ENCODE results near the gene POU1F1.

DNA sequence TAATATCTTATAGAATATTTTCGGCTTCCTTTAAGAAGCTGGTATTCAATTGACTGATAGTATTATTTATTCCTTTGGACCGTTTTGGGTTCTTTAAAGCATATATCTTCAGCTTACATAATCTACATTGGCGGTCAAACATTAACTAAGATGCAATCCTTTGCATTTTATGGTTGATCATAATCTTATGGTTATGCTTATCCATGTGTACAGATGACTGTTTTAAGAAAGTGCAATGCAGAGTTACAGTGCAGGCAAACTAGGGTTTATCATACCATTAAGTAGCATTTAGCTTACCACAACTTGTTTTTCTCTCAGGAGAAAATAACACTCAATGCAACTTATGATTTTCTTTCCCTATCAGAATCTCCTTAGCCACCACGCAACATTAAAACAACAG is 41.4 kb upstream of the POU1F1 start:
- TF ChIP-seq, protein P1, sequence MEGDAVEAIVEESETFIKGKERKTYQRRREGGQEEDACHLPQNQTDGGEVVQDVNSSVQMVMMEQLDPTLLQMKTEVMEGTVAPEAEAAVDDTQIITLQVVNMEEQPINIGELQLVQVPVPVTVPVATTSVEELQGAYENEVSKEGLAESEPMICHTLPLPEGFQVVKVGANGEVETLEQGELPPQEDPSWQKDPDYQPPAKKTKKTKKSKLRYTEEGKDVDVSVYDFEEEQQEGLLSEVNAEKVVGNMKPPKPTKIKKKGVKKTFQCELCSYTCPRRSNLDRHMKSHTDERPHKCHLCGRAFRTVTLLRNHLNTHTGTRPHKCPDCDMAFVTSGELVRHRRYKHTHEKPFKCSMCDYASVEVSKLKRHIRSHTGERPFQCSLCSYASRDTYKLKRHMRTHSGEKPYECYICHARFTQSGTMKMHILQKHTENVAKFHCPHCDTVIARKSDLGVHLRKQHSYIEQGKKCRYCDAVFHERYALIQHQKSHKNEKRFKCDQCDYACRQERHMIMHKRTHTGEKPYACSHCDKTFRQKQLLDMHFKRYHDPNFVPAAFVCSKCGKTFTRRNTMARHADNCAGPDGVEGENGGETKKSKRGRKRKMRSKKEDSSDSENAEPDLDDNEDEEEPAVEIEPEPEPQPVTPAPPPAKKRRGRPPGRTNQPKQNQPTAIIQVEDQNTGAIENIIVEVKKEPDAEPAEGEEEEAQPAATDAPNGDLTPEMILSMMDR (conservative IDR thresholded peaks at IDR 0.05; ENCODE audit: low read depth, low read length): no peak
- TF ChIP-seq RCOR1 (IDR thresholded peaks at IDR 0.05; ENCODE audit: insufficient replicate concordance, low read length): no peak

All from IMR-90 (cell line).